Panc1 (cell line): ENCODE data around the gene RUSF1.

Source experiments
- POLR2AphosphoS5 ChIP-seq: IDR thresholded peaks from 2 replicates; pipeline ENCODE4 v1.6.1; 2012; ENCODE audit warnings: mild to moderate bottlenecking, low read depth, low read length, moderate library complexity
- SIN3A ChIP-seq: IDR thresholded peaks from 2 replicates; pipeline ENCODE4 v1.6.1; 2012; ENCODE audit warnings: low read depth, mild to moderate bottlenecking, low read length, moderate library complexity, borderline replicate concordance; ENCODE audit not compliant: insufficient read depth
- TF ChIP-seq, protein P1 (sequence below): fragments of 450-650 bp; IDR thresholded peaks from 2 replicates; pipeline ENCODE4 v1.5.1; 2017; ENCODE audit warnings: mild to moderate bottlenecking
- TF ChIP-seq, protein P2 (sequence below), 2 experiments: IDR thresholded peaks; 2 replicates each; pipeline ENCODE4 v1.6.1; 2011 to 2012; ENCODE audit warnings: low read depth in 2 of 2, control low read depth in 1 of 2, low read length in 1 of 2, mild to moderate bottlenecking in 1 of 2, moderate library complexity in 1 of 2; ENCODE audit not compliant: insufficient read depth in 1 of 2

DNA sequence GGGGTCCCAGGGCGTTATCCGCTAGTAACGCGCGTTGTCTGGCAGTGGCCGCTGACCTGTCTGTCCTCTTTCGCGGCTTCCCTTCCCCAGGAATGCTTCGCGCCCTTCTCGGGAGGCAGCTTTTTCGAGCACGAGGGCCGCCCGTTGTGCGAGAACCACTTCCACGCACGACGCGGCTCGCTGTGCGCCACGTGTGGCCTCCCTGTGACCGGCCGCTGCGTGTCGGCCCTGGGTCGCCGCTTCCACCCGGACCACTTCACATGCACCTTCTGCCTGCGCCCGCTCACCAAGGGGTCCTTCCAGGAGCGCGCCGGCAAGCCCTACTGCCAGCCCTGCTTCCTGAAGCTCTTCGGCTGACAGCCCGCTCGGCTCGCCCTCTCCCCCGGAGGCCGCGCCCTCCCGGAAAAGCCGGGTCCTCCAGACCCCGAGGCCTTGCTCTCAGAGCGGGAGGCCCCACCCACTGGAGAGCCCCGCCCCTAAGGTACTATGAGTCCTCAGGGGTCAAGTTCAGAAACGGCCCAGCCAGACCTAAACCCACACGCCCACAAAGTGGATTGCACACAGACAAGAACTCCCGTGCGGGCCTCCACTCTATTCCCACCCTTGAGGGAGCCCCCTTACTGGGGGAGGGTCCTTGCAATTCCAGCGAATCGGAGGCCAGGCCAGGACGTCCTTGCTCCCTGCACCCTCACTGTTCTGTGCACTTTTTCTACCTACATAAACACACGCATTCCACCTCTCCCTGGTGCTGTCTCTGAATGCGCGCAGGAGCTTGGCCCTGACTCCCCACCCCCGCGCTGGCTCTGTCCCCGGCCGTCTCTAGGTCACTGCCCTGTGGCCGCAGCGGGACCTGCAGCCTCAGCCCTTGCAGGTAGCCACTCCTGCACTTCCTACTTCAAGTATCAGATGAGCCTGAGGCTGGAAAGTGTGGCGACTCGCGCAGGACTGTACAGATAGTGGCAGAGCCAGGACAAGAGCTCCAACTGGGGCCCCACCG, 30.7 kb downstream of the RUSF1 start:
- TF ChIP-seq, protein P1, sequence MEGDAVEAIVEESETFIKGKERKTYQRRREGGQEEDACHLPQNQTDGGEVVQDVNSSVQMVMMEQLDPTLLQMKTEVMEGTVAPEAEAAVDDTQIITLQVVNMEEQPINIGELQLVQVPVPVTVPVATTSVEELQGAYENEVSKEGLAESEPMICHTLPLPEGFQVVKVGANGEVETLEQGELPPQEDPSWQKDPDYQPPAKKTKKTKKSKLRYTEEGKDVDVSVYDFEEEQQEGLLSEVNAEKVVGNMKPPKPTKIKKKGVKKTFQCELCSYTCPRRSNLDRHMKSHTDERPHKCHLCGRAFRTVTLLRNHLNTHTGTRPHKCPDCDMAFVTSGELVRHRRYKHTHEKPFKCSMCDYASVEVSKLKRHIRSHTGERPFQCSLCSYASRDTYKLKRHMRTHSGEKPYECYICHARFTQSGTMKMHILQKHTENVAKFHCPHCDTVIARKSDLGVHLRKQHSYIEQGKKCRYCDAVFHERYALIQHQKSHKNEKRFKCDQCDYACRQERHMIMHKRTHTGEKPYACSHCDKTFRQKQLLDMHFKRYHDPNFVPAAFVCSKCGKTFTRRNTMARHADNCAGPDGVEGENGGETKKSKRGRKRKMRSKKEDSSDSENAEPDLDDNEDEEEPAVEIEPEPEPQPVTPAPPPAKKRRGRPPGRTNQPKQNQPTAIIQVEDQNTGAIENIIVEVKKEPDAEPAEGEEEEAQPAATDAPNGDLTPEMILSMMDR: no peak
- TF ChIP-seq POLR2AphosphoS5 (no peak), SIN3A (no peak)
- TF ChIP-seq, protein P2, sequence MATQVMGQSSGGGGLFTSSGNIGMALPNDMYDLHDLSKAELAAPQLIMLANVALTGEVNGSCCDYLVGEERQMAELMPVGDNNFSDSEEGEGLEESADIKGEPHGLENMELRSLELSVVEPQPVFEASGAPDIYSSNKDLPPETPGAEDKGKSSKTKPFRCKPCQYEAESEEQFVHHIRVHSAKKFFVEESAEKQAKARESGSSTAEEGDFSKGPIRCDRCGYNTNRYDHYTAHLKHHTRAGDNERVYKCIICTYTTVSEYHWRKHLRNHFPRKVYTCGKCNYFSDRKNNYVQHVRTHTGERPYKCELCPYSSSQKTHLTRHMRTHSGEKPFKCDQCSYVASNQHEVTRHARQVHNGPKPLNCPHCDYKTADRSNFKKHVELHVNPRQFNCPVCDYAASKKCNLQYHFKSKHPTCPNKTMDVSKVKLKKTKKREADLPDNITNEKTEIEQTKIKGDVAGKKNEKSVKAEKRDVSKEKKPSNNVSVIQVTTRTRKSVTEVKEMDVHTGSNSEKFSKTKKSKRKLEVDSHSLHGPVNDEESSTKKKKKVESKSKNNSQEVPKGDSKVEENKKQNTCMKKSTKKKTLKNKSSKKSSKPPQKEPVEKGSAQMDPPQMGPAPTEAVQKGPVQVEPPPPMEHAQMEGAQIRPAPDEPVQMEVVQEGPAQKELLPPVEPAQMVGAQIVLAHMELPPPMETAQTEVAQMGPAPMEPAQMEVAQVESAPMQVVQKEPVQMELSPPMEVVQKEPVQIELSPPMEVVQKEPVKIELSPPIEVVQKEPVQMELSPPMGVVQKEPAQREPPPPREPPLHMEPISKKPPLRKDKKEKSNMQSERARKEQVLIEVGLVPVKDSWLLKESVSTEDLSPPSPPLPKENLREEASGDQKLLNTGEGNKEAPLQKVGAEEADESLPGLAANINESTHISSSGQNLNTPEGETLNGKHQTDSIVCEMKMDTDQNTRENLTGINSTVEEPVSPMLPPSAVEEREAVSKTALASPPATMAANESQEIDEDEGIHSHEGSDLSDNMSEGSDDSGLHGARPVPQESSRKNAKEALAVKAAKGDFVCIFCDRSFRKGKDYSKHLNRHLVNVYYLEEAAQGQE (IDR thresholded peaks at IDR 0.05; ENCODE audit: insufficient read depth in 1 of 2, low read depth in 2 of 2, low read length in 1 of 2): no peak
